Stimulated activated effector memory CD8-positive, alpha-beta T cell treated with anti-CD3 and anti-CD28 coated beads, Interleukin-12 subunit alpha, Interleukin-12 subunit beta, amount 100 ng/mL, for 72 hours (primary cell): ENCODE measurements around the gene TRAPPC1.
A peak's percentile ranks its signal among the peaks of the same experiment; 100 is the strongest.

ENCODE experiments used
- ATAC-seq: fragments of 150-1000 bp; cut with Tn5 transposase; 2 replicates; pipeline ENCODE4 v1.10.0; 2021
- DNase-seq, 2 donors: peaks; one replicate each; pipeline ENCODE4 v3.0.0; 2021 to 2022; ENCODE audit warnings: low spot score in 2 of 2
- H3K27ac Mint-ChIP-seq: one replicate; pipeline ENCODE4 v1.8.0; 2022; ENCODE audit warnings: mild to moderate bottlenecking, mixed read lengths
- H3K36me3 Mint-ChIP-seq: one replicate; pipeline ENCODE4 v1.8.0; 2022; ENCODE audit warnings: mild to moderate bottlenecking, mixed read lengths
- H3K4me1 Mint-ChIP-seq: one replicate; pipeline ENCODE4 v1.8.0; 2022; ENCODE audit warnings: mixed read lengths
- H3K4me3 Mint-ChIP-seq: one replicate; pipeline ENCODE4 v1.8.0; 2022; ENCODE audit warnings: mild to moderate bottlenecking, mixed read lengths
- H3K9me3 Mint-ChIP-seq: one replicate; pipeline ENCODE4 v1.8.0; 2022; ENCODE audit warnings: mixed read lengths

TRAPPC1 gene

DNA sequence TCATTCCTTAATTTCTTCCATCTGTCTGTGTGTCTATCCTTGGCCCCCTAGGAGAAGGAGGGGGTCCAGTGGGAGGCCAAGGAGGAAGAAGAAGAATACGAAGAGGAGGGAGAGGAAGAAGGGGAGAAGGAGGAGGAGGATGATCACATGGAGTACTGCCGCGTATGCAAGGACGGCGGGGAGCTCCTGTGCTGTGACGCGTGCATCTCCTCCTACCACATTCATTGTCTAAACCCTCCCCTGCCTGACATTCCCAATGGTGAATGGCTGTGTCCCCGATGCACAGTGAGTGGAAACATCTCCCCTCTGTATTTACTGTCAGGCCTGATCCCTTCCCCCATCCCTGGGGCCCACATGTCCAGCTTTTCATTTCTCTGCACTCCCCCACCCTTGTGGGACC, 36.9 kb downstream of the TRAPPC1 start:
- Mint-ChIP-seq H3K27ac (peak overlapping the region; percentile 58), H3K4me3 (no peak overlapping the region), H3K4me1 (peaks cover 30% of the 10 kb centered on the region), H3K36me3 (no peaks in the 10 kb centered on the region), H3K9me3 (no peaks in the 10 kb centered on the region)
- DNase-seq (no peak), ATAC-seq (no peak)

DNA sequence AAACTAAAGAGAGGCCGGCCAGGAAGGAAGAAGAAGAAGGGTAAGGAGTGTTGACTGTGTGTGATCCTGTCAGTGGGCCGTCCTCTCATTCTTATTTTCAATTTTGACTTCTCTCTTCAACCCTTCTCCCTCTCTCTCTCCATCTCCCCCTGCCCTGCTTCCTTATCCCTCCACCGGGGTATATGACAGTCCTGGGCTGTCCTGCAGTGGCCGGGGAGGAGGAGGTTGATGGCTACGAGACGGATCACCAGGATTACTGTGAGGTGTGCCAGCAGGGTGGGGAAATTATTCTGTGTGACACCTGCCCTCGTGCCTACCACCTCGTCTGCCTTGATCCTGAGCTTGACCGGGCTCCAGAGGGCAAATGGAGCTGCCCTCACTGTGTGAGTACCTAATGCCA, 37.5 kb downstream of the TRAPPC1 start:
- DNase-seq (no peak), ATAC-seq (no peak)
- Mint-ChIP-seq H3K36me3 (no peaks in the 10 kb centered on the region), H3K4me1 (peaks cover 30% of the 10 kb centered on the region), H3K27ac (peak overlapping the region; percentile 58), H3K4me3 (no peak overlapping the region), H3K9me3 (no peaks in the 10 kb centered on the region)

DNA sequence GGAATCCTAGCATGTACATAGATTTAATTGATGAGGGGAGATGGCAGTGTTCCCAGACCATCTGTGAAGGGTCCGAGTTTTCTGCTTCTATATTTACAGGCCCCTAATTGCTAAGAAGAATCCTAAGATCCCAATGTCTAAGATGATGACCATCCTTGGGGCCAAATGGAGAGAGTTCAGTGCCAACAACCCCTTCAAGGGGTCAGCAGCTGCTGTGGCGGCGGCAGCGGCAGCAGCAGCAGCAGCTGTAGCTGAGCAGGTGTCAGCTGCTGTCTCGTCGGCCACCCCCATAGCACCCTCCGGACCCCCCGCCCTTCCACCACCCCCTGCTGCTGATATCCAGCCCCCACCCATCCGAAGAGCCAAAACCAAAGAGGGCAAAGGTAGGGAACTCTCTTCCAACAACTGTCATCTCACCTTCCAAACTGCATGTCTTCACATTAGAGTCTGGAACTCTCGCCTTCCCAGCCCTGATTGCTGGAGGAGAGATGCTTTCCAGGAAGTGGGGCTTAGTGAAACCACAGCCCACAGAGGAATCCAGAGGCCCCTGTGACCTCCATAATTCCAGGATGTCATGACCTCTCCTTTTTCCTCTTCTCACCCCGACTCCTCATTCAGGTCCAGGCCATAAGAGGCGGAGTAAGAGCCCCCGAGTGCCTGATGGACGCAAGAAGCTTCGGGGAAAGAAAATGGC, 38.4 kb downstream of the TRAPPC1 start:
- Mint-ChIP-seq H3K4me3 (no peak overlapping the region), H3K27ac (peak overlapping the region; percentile 58), H3K4me1 (peaks cover 30% of the 10 kb centered on the region), H3K36me3 (no peaks in the 10 kb centered on the region), H3K9me3 (no peaks in the 10 kb centered on the region)
- ATAC-seq: no peak
- no peak for DNase-seq

DNA sequence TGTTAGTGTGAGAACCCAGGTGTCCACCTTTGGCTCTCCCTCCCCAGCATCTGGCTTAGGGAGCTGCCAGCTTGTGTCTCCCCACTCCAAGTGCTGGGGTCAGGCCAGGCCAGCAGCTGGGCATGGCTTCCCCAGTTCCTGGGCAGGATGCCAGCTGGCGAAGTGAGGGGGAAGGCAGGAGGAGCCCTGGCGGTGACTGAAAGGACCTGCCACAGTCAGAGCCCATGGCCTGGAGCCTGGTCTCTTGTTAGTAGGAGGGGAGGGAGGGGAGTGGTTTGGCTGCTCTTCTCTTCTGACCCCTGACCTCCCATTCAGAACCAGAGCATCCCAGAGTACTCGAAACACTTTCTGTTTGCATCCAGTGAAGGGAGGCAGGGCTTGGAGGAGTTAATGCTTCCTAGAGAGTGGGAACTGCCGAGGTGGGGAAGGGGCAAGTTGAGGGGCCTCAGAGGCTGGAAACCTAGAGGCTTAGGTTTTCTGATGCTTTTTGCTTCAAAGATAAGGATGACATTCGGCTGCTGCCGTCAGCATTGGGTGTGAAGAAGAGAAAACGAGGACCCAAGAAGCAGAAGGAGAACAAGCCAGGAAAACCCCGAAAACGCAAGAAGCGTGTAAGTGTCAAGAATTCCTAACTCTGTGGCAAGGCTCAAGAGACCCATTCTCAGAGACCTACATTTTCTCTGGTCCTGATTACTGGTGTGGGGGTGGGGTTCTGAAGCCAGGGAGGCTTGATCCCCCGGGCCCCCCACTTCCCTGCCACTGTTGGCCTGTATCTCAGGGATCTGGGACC, 42.4 kb downstream of the TRAPPC1 start:
- Mint-ChIP-seq H3K4me3 (no peak overlapping the region), H3K9me3 (no peaks in the 10 kb centered on the region), H3K4me1 (peaks cover 8% of the 10 kb centered on the region), H3K27ac (no peak overlapping the region), H3K36me3 (no peaks in the 10 kb centered on the region)
- DNase-seq: no peak
- no peak for ATAC-seq

DNA sequence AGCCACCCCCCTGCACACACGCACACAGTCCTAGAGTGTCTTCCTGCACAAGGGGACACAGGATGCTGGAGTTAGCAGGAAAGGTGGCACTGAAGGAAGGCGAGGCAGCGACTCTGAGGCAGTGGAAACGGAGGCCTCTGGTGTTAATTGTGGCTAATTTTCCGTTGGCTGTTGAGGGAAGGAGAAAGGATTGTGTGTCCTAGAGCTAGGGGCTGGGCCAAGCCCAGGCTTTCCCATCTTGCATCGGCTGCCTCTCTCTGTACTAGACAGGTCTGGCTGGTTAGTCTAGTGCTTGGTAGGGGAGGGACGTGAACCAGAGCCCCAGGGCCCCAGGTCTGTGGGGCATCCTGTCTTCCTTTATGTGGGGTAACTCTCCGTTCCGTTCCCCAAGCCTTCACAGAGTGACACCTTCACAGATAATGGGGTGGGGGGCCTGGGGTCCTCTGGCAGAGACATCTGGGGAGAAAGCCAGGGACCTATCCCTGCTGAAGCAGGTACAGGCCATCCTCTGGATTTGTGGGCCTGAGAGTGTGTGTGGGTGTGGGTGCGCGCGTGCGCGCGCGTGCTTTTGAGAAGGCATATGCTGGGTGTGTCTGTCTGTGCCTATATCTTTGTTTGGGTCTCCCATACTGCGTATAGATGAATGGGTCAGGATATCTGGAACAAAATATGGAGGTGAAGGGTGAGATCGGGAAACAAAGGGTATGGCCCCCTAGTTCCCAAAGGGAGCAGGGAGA, 43.4 kb downstream of the TRAPPC1 start, which contains the start of gene CHD3:
TSS of gene CHD3 (plus strand) at position 606 of the 737 bp plus-strand sequence. CDS start 212 bp downstream, outside the sequence.
- H3K4me1 Mint-ChIP-seq: peaks cover 8% of the 10 kb centered on the region
- H3K4me3 Mint-ChIP-seq: no peak within 1 kb of the TSS

DNA sequence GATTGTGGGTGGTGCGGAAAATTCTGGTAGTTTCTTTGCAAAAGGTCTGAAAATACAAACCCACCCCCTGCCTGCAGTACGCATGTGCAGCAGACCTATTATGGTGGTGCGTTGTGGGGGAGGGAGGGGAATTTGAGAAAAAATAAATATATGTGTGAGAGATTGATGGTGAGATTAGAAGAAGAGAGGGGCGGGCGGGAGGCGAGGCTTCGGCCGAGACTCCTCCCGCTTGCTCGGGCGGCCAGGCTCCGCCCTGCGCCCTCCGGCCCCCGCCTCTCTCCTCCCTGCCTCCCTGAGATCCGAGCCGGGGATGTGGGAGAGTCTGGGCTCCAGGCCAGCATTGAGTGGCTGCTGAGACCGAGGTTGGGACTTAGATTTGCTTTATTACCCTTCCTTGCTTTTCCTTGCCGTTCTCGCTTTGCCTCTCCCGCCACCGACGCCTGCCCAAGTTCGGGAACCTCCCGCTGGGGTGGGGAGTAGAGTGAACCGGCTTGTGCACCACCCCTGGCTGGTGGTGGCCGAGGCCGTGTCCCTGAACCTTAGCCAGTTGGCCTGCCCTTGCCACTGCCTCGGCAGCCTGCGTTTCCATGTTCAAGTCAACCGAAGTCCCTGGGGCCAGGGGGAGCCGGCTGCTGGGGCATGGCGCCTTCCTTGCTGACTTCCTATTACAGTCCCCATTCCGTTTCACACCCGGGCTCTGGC, 44.1 kb downstream of the TRAPPC1 start:
- Mint-ChIP-seq H3K4me1 (peaks cover 8% of the 10 kb centered on the region), H3K4me3 (no peak overlapping the region), H3K36me3 (no peaks in the 10 kb centered on the region), H3K9me3 (no peaks in the 10 kb centered on the region), H3K27ac (no peak overlapping the region)
- ATAC-seq (peak; percentile 81), DNase-seq (peak; percentile 51 to 87)

More for the DNA sequence above, 43.4 kb downstream of the TRAPPC1 start, which contains the start of gene CHD3:
- no peak within 1 kb of the TSS for H3K27ac Mint-ChIP-seq
- no peaks in the 10 kb centered on the region for H3K9me3 Mint-ChIP-seq
- ATAC-seq (peak; percentile 27), DNase-seq (peak; percentile 20 to 70)
- no peaks in the 10 kb centered on the region for H3K36me3 Mint-ChIP-seq

DNA sequence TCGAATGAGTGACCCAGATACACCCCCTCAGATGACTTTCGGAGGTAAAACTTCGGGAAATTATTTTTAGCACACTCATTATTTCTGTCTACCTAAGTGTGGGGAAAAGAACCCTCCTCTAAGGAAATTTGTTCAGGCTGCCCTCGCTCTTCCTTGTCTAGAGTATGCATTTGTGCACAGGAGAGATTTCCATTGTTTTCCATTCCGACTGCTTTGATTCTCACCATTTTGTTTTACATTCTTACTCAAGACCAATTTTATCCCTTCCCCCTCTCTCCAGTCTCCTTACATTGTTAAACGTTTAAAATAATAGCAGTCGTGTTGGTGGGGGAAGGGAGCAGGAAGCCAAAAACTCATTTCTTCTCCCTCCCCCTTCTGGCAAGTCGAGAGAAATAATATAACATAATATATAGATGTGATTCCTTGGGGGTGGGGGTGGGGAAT, 44.7 kb downstream of the TRAPPC1 start:
- no peak overlapping the region for H3K27ac Mint-ChIP-seq
- H3K9me3 Mint-ChIP-seq: no peaks in the 10 kb centered on the region
- H3K36me3 Mint-ChIP-seq: no peaks in the 10 kb centered on the region
- peaks cover 8% of the 10 kb centered on the region for H3K4me1 Mint-ChIP-seq
- ATAC-seq (no peak), DNase-seq (no peak)
- H3K4me3 Mint-ChIP-seq: no peak overlapping the region

DNA sequence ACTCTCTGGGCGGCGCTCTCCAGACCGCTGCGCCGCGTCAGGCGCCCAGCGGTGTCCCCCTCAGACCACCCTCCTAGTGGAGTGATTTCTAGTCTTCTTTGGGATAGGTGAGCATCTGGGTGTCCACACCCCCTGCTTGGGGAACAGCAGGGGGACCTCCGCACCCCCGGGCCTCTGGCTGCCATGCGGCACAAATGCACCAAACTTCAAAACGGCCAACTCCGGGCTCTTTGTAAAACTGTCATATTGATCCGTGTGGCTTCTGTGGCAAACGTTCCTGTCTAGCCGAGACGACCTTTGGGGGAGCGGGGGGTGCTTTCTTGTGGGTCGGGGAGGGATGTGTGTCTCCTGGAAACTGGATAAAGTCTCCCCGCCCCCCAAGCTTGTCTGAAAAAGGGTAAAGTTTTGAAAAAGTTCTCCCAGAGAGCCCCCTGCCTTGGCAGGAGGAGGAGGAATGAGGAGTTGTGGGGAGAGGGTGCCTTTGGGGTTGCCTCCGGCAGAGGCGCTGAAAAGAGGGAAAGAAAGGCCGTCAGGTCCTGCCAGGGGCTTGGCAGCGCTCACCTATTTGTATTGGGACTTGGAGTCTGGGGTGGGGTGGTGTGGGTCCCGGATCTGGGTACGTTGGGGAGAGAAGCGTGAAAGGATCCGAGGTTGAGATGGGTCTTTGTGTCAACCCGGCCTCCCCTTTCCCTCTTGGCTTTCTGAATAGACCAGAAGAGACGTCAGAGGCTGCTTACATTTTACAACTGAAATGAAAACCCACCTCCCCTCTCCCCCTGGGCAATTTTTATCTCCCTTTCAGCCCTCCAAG, 45.3 kb downstream of the TRAPPC1 start:
- no peaks in the 10 kb centered on the region for H3K36me3 Mint-ChIP-seq
- peak; percentile 11 for ATAC-seq
- H3K27ac Mint-ChIP-seq: no peak overlapping the region
- no peaks in the 10 kb centered on the region for H3K9me3 Mint-ChIP-seq
- H3K4me1 Mint-ChIP-seq: peaks cover 8% of the 10 kb centered on the region
- H3K4me3 Mint-ChIP-seq: no peak overlapping the region
- DNase-seq: peak; percentile 29 to 81

DNA sequence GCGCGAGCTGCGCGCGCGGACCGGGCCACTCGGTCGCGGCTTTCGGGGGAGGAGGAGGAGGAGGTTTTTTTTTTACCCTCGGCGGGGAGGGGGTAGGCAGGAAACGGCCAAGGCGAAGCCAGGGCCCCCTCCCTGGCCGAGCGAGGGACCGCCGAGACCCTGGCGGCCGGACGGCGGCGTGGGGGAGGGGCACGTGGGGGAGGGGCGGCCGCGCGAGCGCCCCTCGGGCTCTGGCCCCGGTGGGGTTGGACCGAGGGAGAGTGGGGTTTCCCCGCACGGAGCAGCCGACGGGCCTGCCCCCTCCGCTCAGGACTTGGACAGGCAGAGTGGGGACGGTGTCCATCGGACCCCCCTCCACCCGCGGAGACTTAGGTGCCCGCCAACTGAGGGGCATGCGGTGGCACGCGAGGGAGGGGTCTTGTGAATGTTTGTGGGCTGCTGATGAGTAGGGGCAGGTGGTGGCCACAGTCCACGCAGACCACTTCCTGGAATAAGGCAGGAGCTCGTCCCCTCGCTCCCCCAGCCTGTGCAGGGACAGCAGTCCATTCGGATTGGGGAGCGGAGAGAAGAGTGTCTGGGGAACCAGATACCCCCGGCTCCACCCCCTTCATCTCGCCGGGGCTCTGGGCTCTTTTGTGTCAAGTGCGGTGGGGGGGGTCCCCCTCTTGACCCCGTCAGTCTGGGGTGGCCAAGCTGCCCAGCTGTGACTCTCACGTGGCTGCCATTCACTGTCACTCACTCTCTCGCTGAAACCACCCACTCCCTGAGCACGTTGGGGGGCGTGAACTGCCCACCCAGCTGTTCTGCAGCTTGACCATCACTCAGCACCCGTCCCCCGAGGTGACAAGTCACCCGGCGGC, 46.1 kb downstream of the TRAPPC1 start:
- peak; percentile 44 to 85 for DNase-seq
- peak; percentile 41 for ATAC-seq
- Mint-ChIP-seq H3K4me3 (no peak overlapping the region), H3K27ac (no peak overlapping the region), H3K36me3 (no peaks in the 10 kb centered on the region), H3K4me1 (peaks cover 7% of the 10 kb centered on the region), H3K9me3 (no peaks in the 10 kb centered on the region)

DNA sequence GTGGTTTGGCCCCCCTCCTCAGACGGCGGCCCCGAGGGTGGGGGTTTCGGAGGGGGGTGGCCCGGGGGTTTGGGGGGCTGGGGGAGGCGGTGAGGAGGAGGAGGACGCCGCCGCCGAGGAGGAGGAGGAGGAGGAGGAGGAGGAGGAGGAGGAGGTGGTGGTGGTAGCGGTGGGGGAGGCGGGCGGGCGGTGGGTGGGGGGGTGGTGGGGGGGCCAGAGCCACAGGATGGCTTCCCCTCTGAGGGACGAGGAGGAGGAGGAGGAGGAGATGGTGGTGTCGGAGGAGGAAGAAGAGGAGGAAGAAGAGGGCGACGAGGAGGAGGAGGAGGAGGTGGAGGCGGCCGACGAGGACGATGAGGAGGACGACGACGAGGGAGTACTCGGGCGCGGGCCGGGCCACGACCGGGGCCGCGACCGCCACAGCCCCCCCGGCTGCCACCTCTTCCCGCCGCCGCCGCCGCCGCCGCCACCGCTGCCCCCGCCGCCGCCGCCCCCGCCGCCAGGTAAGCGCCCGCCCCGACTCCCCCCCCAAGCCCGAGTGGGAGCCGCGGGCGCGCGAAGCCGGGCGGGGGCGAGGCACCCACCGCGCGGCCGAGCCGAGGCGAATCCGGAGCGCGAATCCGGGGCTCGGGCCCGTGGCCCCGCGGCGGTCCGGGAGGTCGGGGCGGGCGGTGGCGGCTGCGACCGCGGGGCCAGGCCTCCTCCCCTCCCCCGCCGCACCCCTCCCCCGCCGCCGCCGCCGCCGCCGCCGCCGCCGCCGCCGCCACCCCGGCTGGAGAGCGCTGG, 47.0 kb downstream of the TRAPPC1 start:
- no peaks in the 10 kb centered on the region for H3K9me3 Mint-ChIP-seq
- H3K27ac Mint-ChIP-seq: peak overlapping the region; percentile 77
- DNase-seq (peak; percentile 24 to 69), ATAC-seq (peak; percentile 0)
- no peaks in the 10 kb centered on the region for H3K4me1 Mint-ChIP-seq
- no peak overlapping the region for H3K4me3 Mint-ChIP-seq
- no peaks in the 10 kb centered on the region for H3K36me3 Mint-ChIP-seq

DNA sequence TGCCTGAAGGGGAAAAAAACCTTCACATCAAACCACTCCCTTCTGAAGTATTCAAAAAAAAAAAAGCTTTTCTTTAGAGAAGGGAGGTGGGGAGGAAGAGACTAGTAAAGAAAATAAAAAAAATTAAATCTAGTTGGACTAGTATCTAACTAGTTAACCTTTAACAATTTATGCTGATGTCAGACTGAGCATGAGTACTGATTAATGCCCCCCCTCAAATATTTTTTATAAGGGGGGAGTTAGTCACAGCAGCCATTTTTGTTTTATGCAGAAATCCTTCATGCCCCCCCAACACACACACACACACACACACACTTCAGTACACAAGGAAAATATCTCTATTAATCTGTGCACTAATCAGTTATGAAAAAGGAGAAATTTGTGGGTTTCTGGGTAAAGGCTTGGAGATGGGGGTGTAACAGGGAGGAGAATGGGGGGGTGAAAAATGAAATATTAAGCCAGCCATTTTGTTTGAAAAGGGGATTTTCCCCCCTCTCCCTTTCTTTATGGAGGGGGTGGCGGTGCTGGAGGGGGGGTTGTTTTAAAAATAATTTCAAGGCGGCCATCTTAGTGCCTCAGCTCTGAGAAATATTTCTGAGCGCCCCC, 47.9 kb downstream of the TRAPPC1 start:
- H3K4me3 Mint-ChIP-seq: no peak overlapping the region
- ATAC-seq (no peak), DNase-seq (no peak)
- peak overlapping the region; percentile 77 for H3K27ac Mint-ChIP-seq
- no peaks in the 10 kb centered on the region for H3K36me3 Mint-ChIP-seq
- no peaks in the 10 kb centered on the region for H3K9me3 Mint-ChIP-seq
- no peaks in the 10 kb centered on the region for H3K4me1 Mint-ChIP-seq

DNA sequence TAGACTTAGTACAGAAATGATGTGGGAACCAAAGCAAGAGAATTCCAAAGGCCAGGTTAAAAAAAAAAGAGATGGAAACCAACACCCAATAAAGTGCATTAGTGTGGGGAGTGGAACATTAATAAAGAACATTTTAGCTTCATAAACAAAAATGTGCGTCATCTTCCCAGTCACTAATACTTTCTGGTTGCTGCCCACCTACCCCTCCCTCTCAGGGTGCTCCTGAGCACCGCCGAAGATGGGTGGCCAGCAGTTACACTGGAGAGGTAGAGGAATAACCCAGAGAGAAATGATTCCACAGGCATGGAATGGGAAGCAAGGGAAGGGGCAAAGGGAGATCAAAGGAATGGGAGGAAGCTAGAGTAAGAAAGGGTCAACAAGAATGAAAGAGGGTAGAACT, 49.1 kb downstream of the TRAPPC1 start:
- Mint-ChIP-seq H3K27ac (no peak overlapping the region), H3K9me3 (no peaks in the 10 kb centered on the region), H3K4me3 (no peak overlapping the region), H3K36me3 (peaks cover 7% of the 10 kb centered on the region), H3K4me1 (no peaks in the 10 kb centered on the region)
- ATAC-seq (no peak), DNase-seq (no peak)

DNA sequence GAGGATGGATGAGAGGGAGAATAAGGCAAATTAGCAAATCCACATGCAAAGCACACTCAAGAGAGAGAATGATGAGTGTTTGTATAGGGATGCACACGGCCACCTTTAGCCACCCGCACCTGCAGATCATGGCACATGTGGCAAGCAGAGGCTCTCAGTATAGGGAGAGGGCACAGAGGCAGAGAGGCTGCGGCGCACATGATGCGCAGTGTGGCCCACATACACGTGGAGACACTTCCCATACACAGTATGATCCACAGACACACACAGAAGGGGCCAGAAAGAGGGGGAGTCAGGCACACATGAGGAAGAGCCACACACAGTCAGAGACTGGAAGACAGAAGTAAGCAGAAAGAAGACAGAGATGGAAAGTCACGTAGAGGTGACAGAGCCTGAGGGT, 49.7 kb downstream of the TRAPPC1 start:
- no peak for DNase-seq
- no peaks in the 10 kb centered on the region for H3K4me1 Mint-ChIP-seq
- no peak overlapping the region for H3K4me3 Mint-ChIP-seq
- ATAC-seq: no peak
- no peak overlapping the region for H3K27ac Mint-ChIP-seq
- no peaks in the 10 kb centered on the region for H3K9me3 Mint-ChIP-seq
- H3K36me3 Mint-ChIP-seq: peaks cover 12% of the 10 kb centered on the region
